IMR-90 (cell line): ENCODE results near the gene PFKP. TPM values are rescaled to one million over a fixed set of nuclear protein-coding genes. Genes with fewer than 3 reads are reported as not detected.

Experiments used
- ATAC-seq: fragments of 200-7000 bp; cut with Tn5 transposase; 2 replicates; pipeline ENCODE4 v1.9.1; 2020; ENCODE audit warnings: low read depth, mild to moderate bottlenecking, moderate library complexity
- BruUV-seq: library from RNA; stranded (reverse); fragments of 400-500 nt; replicated peaks from 2 replicates; lab custom pipeline; 2021; lab: Mats Ljungman, UMichigan
- CTCF ChIA-PET: fragments of 300-600 bp; formaldehyde crosslinking; extraction: SDS; loops from one replicate; lab custom pipeline; 2021; ENCODE audit warnings: antibody characterized with exemption; lab: Yijun Ruan, JAX
- POLR2A ChIA-PET: fragments of 300-600 bp; sonication (Branson Sonifier 250); formaldehyde crosslinking; loops from one replicate; lab custom pipeline; 2022; ENCODE audit warnings: antibody characterized with exemption; ENCODE audit not compliant: unreplicated experiment; lab: Charles Lee
- DNase-seq: peaks from one replicate; pipeline ENCODE4 v3.0.0; 2013
- H2AFZ ChIP-seq: replicated peaks from 2 replicates; pipeline ENCODE3; 2013; ENCODE audit warnings: low read length, mild to moderate bottlenecking; ENCODE audit not compliant: poor library complexity
- H2AK5ac ChIP-seq: 2 replicates; pipeline ENCODE4 v1.6.1; 2013; ENCODE audit warnings: low read depth, low read length, inconsistent platforms
- H2AK9ac ChIP-seq: replicated peaks from 2 replicates; pipeline ENCODE3; 2013; ENCODE audit warnings: mild to moderate bottlenecking, low read depth, low read length, moderate library complexity; ENCODE audit not compliant: poor library complexity
- H2BK120ac ChIP-seq: 2 replicates; pipeline ENCODE4 v1.6.1; 2013; ENCODE audit warnings: low read depth, low read length, inconsistent platforms
- H2BK15ac ChIP-seq: 3 replicates; pipeline ENCODE4 v1.6.1; 2013; ENCODE audit warnings: low read depth, low read length, inconsistent platforms
- H2BK20ac ChIP-seq: 2 replicates; pipeline ENCODE4 v1.6.1; 2013; ENCODE audit warnings: low read depth, mild to moderate bottlenecking, inconsistent platforms, low read length, moderate library complexity
- H2BK5ac ChIP-seq: 2 replicates; pipeline ENCODE4 v1.6.1; 2013; ENCODE audit warnings: mild to moderate bottlenecking, low read depth, low read length, inconsistent platforms; ENCODE audit not compliant: poor library complexity, severe bottlenecking
- H3K14ac ChIP-seq: replicated peaks from 2 replicates; pipeline ENCODE4 v1.6.1; 2013; ENCODE audit warnings: low read depth, low read length, inconsistent platforms
- H3K18ac ChIP-seq: 2 replicates; pipeline ENCODE4 v1.6.1; 2013; ENCODE audit warnings: low read depth, low read length, control low read depth
- H3K23ac ChIP-seq: 2 replicates; pipeline ENCODE4 v1.6.1; 2013; ENCODE audit warnings: low read depth, low read length, inconsistent platforms
- H3K27ac ChIP-seq: 2 replicates; pipeline ENCODE4 v1.5.1; 2013; ENCODE audit warnings: mild to moderate bottlenecking, control low read depth, low read length; ENCODE audit not compliant: insufficient read depth
- H3K27me3 ChIP-seq: 2 replicates; pipeline ENCODE4 v1.6.1; 2013; ENCODE audit warnings: low read length; ENCODE audit not compliant: control insufficient read depth, insufficient read depth
- H3K36me3 ChIP-seq: 2 replicates; pipeline ENCODE4 v1.6.1; 2013; ENCODE audit warnings: low read length, mixed read lengths; ENCODE audit not compliant: control insufficient read depth, insufficient read depth
- H3K4ac ChIP-seq: 2 replicates; pipeline ENCODE4 v1.6.1; 2013; ENCODE audit warnings: low read depth, low read length, inconsistent platforms
- H3K4me1 ChIP-seq: 2 replicates; pipeline ENCODE4 v1.6.1; 2013; ENCODE audit warnings: low read length, mixed read lengths; ENCODE audit not compliant: control insufficient read depth, insufficient read depth
- H3K4me2 ChIP-seq: 2 replicates; pipeline ENCODE4 v1.6.1; 2013; ENCODE audit warnings: low read depth, mild to moderate bottlenecking, control low read depth, low read length, moderate library complexity
- H3K4me3 ChIP-seq: 2 replicates; pipeline ENCODE4 v1.5.1; 2013; ENCODE audit warnings: low read depth, mild to moderate bottlenecking, control low read depth, low read length, moderate library complexity; ENCODE audit not compliant: insufficient read depth
- H3K56ac ChIP-seq: 2 replicates; pipeline ENCODE4 v1.6.1; 2013; ENCODE audit warnings: low read length, inconsistent platforms; ENCODE audit not compliant: insufficient read depth; ENCODE audit errors: extremely low read depth
- H3K79me1 ChIP-seq, 2 experiments: 2 replicates each; pipeline ENCODE4 v1.6.1; 2013; ENCODE audit warnings: low read length in 2 of 2, inconsistent platforms in 1 of 2, low read depth in 1 of 2
- H3K9ac ChIP-seq: 2 replicates; pipeline ENCODE4 v1.6.1; 2013; ENCODE audit warnings: low read depth, low read length, control low read depth
- H3K9me1 ChIP-seq: 2 replicates; pipeline ENCODE4 v1.6.1; 2013; ENCODE audit warnings: low read length, inconsistent platforms; ENCODE audit not compliant: insufficient read depth
- H3K9me3 ChIP-seq: 2 replicates; pipeline ENCODE4 v1.6.1; 2013; ENCODE audit warnings: low read length; ENCODE audit not compliant: control insufficient read depth, insufficient read depth
- H4K20me1 ChIP-seq: 2 replicates; pipeline ENCODE4 v1.6.1; 2013; ENCODE audit warnings: low read length, inconsistent platforms; ENCODE audit not compliant: insufficient read depth
- H4K5ac ChIP-seq: 2 replicates; pipeline ENCODE4 v1.6.1; 2013; ENCODE audit warnings: mild to moderate bottlenecking, low read depth, low read length, control low read depth
- H4K8ac ChIP-seq, 2 experiments: 2 replicates each; pipeline ENCODE4 v1.6.1; 2013; ENCODE audit warnings: low read depth in 2 of 2, low read length in 2 of 2, control low read depth in 1 of 2, inconsistent platforms in 1 of 2
- H4K91ac ChIP-seq: 2 replicates; pipeline ENCODE4 v1.6.1; 2013; ENCODE audit warnings: low read depth, low read length, inconsistent platforms; ENCODE audit not compliant: insufficient read depth
- BHLHE40 ChIP-seq: fragments of 150-350 bp; IDR thresholded peaks from 2 replicates; pipeline ENCODE4 v1.6.1; 2016; ENCODE audit warnings: mild to moderate bottlenecking, low read depth, low read length
- CEBPB ChIP-seq: IDR thresholded peaks from 2 replicates; pipeline ENCODE4 v1.6.1; 2012; ENCODE audit warnings: low read depth, low read length, improper control_type of control experiment
- FOS ChIP-seq: fragments of 150-350 bp; IDR thresholded peaks from 2 replicates; pipeline ENCODE4 v1.6.1; 2016; ENCODE audit warnings: low read depth, low read length
- MAZ ChIP-seq: IDR thresholded peaks from 2 replicates; pipeline ENCODE4 v1.6.1; 2012; ENCODE audit warnings: low read depth, mild to moderate bottlenecking, low read length, improper control_type of control experiment, moderate library complexity, borderline replicate concordance
- NFE2L2 ChIP-seq: fragments of 150-350 bp; IDR thresholded peaks from 2 replicates; pipeline ENCODE4 v1.6.1; 2016; ENCODE audit warnings: low read depth, mild to moderate bottlenecking, low read length
- RCOR1 ChIP-seq: IDR thresholded peaks from 2 replicates; pipeline ENCODE4 v1.6.1; 2012; ENCODE audit warnings: mild to moderate bottlenecking, low read length, improper control_type of control experiment; ENCODE audit not compliant: insufficient replicate concordance
- WGBS, 2 experiments: methylation state at CpG; one replicate each; pipeline versions ENCODE4 v1.1.5 to v1.1.7; 2013; ENCODE audit warnings: missing lambda C conversion rate in 2 of 2; ENCODE audit not compliant: insufficient read length in 1 of 2; ENCODE audit errors: extremely low coverage in 2 of 2; 5-methylcytosine and 5-hydroxymethylcytosine counted together
- dilution Hi-C: fragments of 300-500 bp; cut with HindIII; formaldehyde crosslinking; loops from one replicate; pipeline ENCODE4 v1.14.3; 2018; ENCODE audit warnings: low sequenced_read_pairs; ENCODE audit not compliant: unreplicated experiment
- in situ Hi-C: fragments of 300-500 bp; cut with MboI; formaldehyde crosslinking; loops from 3 replicates; pipeline ENCODE4 v1.14.3; 2019; ENCODE audit warnings: low sequenced_read_pairs, inconsistent platforms, mixed read lengths
- intact Hi-C: fragments of 100-400 bp; cut with micrococcal nuclease; formaldehyde crosslinking; loops from 2 replicates; pipeline ENCODE4 v1.10.0; 2022
- polyA plus RNA-seq, 3 experiments: library from polyadenylated mRNA; depleted of rRNA; stranded (reverse); fragments of >200 nt; gene quantifications; 2 replicates each; pipeline ENCODE4 v1.2.3, GENCODE V29; 2012; ENCODE audit warnings: low replicate concordance in 1 of 3
- total RNA-seq: library from RNA; depleted of rRNA; stranded (reverse); fragments of >200 nt; gene quantifications from 2 replicates; pipeline ENCODE4 v1.2.3, GENCODE V29; 2012
- TF ChIP-seq, protein P1 (sequence below): fragments of 150-350 bp; IDR thresholded peaks from 2 replicates; pipeline ENCODE4 v1.6.1; 2017; ENCODE audit warnings: mild to moderate bottlenecking, antibody characterized with exemption, low read length, low read depth
- TF ChIP-seq, protein P2 (sequence below): fragments of 150-350 bp; IDR thresholded peaks from 2 replicates; pipeline ENCODE4 v1.6.1; 2016; ENCODE audit warnings: low read depth, mild to moderate bottlenecking, low read length, moderate library complexity, borderline replicate concordance

The PFKP gene
- total and polyA plus RNA-seq, 2 of the 4 experiments (the other 2 are of a cell fraction) = 223 to 294 TPM

DNA sequence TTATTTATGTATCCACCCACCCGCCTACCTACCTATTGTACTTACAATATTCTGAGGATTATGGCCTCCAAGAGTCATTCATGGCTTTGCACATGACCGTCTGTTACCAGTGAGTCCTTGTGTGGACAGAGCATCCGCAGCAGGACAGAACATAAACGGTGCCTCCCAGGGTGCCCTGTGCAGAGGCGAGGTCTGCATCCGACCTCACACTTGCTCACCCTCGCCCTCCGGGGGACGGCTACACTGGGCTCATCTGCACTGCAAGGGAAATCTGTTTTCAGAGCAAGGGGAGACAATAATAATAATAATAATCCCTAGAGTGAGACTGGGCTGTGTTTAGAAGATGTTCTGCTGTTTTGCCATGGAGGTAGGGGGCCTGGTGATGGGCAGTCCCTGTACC, 29.8 kb downstream of the PFKP start:
- peak overlapping the region; percentile 80 for H2BK5ac ChIP-seq
- peak overlapping the region; percentile 84 for H3K4ac ChIP-seq
- WGBS, 2 experiments = no CpG with 5 or more reads among the region's 9 CpGs
- H3K9ac ChIP-seq = no peak overlapping the region
- H3K56ac ChIP-seq = peak overlapping the region; percentile 32; the same call in 1 of the 2 replicates
- ATAC-seq (no peak), DNase-seq (no peak)
- BruUV-seq = no TSS peak
- H3K36me3 ChIP-seq = peaks cover 37% of the 10 kb centered on the region
- dilution Hi-C loops = no loop called here
- H3K9me1 ChIP-seq = peaks cover 38% of the 10 kb centered on the region
- peak overlapping the region; percentile 41 for H2BK20ac ChIP-seq
- H4K5ac ChIP-seq = peak overlapping the region; percentile 45; the same call in 1 of the 2 replicates
- H3K27me3 ChIP-seq = no peaks in the 10 kb centered on the region
- peak overlapping the region; percentile 72 for H3K27ac ChIP-seq
- intact Hi-C loops = no loop called here
- peak overlapping the region; percentile 73 for H2BK120ac ChIP-seq
- peak overlapping the region; percentile 54; the same call in 1 of the 3 replicates for H2BK15ac ChIP-seq
- peak overlapping the region; percentile 59 for H3K23ac ChIP-seq
- H4K8ac ChIP-seq = peak overlapping the region; percentile 8 to 33; a peak in 2 of 4 replicates
- ChIA-PET CTCF (no interaction called here), POLR2A (no interaction called here)
- peak overlapping the region; percentile 49 for H4K91ac ChIP-seq
- H4K20me1 ChIP-seq = peaks cover 25% of the 10 kb centered on the region
- in situ Hi-C loops = no loop called here
- peak overlapping the region; percentile 68 for H2AK9ac ChIP-seq
- H3K79me1 ChIP-seq = peaks cover 39 to 75% of the 10 kb centered on the region in 2 experiments
- H2AK5ac ChIP-seq = peak overlapping the region; percentile 94
- peak overlapping the region; percentile 79 for H3K14ac ChIP-seq
- H3K4me2 ChIP-seq = no peak overlapping the region
- no peaks in the 10 kb centered on the region for H3K9me3 ChIP-seq
- H3K4me1 ChIP-seq = peaks cover 42% of the 10 kb centered on the region
- H3K4me3 ChIP-seq = no peak overlapping the region
- peak overlapping the region; percentile 29; the same call in 1 of the 2 replicates for H3K18ac ChIP-seq
- TF ChIP-seq BHLHE40 (no peak), NFE2L2 (no peak), RCOR1 (no peak), FOS (no peak), MAZ (no peak), CEBPB (no peak)
- TF ChIP-seq, protein P1, sequence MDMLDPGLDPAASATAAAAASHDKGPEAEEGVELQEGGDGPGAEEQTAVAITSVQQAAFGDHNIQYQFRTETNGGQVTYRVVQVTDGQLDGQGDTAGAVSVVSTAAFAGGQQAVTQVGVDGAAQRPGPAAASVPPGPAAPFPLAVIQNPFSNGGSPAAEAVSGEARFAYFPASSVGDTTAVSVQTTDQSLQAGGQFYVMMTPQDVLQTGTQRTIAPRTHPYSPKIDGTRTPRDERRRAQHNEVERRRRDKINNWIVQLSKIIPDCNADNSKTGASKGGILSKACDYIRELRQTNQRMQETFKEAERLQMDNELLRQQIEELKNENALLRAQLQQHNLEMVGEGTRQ = no peak
- TF ChIP-seq, protein P2, sequence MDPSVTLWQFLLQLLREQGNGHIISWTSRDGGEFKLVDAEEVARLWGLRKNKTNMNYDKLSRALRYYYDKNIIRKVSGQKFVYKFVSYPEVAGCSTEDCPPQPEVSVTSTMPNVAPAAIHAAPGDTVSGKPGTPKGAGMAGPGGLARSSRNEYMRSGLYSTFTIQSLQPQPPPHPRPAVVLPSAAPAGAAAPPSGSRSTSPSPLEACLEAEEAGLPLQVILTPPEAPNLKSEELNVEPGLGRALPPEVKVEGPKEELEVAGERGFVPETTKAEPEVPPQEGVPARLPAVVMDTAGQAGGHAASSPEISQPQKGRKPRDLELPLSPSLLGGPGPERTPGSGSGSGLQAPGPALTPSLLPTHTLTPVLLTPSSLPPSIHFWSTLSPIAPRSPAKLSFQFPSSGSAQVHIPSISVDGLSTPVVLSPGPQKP = no peak
- H2AFZ ChIP-seq = no peak overlapping the region
